GM21825 (cell line): ENCODE measurements around the gene ERG.

Source experiments
- ATAC-seq: cut with Tn5 transposase; IDR thresholded peaks from one replicate; pipeline ENCODE4 v1.9.1; 2021; ENCODE audit warnings: mild to moderate bottlenecking, moderate library complexity; ENCODE audit not compliant: unreplicated experiment

Gene ERG

GRCh38 chr21:38363693-38364092 lies 134.6 kb downstream of the ERG start:
- no peak for ATAC-seq

- ATAC-seq, result no peak
Observed at GRCh38 chr21:38361324-38361723, 137.0 kb downstream of the ERG start.

GRCh38 chr21:38359835-38360234 lies 138.4 kb downstream of the ERG start:
- no peak for ATAC-seq

GRCh38 chr21:38359090-38359489 lies 139.2 kb downstream of the ERG start:
- ATAC-seq, result no peak

- ATAC-seq, result no peak
Observed at GRCh38 chr21:38358666-38359065, 139.6 kb downstream of the ERG start.

- ATAC-seq, result no peak
Observed at GRCh38 chr21:38358098-38358497, 140.2 kb downstream of the ERG start.

- no peak for ATAC-seq
Observed at GRCh38 chr21:38356883-38357625, 141.2 kb downstream of the ERG start.

- ATAC-seq, result peak; percentile 60
Observed at GRCh38 chr21:38355992-38356781, 142.1 kb downstream of the ERG start.

- no peak for ATAC-seq
Observed at GRCh38 chr21:38355353-38355752, 142.9 kb downstream of the ERG start.

- ATAC-seq, result no peak
Observed at GRCh38 chr21:38354746-38355145, 143.5 kb downstream of the ERG start.

- no peak for ATAC-seq
Observed at GRCh38 chr21:38354231-38354630, 144.0 kb downstream of the ERG start.

- no peak for ATAC-seq
Observed at GRCh38 chr21:38352536-38353219, 145.6 kb downstream of the ERG start.

- ATAC-seq, result no peak
Observed at GRCh38 chr21:38351961-38352521, 146.2 kb downstream of the ERG start.

- ATAC-seq, result no peak
Observed at GRCh38 chr21:38351176-38351959, 146.9 kb downstream of the ERG start.

GRCh38 chr21:38350684-38351083 lies 147.6 kb downstream of the ERG start:
- ATAC-seq, result no peak

- ATAC-seq, result no peak
Observed at GRCh38 chr21:38349977-38350376, 148.3 kb downstream of the ERG start.

- ATAC-seq, result no peak
Observed at GRCh38 chr21:38349111-38349746, 149.0 kb downstream of the ERG start.

- no peak for ATAC-seq
Observed at GRCh38 chr21:38346286-38346685, 152.0 kb downstream of the ERG start.

GRCh38 chr21:38343691-38344090 lies 154.6 kb downstream of the ERG start:
- no peak for ATAC-seq

GRCh38 chr21:38342739-38343138 lies 155.5 kb downstream of the ERG start:
- no peak for ATAC-seq
